ENCODE results near the gene LGALS12. TPM values are rescaled to one million over a fixed set of nuclear protein-coding genes. Genes with fewer than 3 reads are reported as not detected.
A peak's percentile ranks its signal among the peaks of the same experiment; 100 is the strongest.
"Not testable (repeated sequence)": the region's sequence is repeated elsewhere in the genome, so short reads cannot be mapped to it uniquely, and the experiment has no call there.

The LGALS12 gene
- total and polyA plus RNA-seq, 2 donors (not counting 1 experiment from before 2014, with no cell fraction given) = 0.19 TPM; not detected in 1

DNA sequence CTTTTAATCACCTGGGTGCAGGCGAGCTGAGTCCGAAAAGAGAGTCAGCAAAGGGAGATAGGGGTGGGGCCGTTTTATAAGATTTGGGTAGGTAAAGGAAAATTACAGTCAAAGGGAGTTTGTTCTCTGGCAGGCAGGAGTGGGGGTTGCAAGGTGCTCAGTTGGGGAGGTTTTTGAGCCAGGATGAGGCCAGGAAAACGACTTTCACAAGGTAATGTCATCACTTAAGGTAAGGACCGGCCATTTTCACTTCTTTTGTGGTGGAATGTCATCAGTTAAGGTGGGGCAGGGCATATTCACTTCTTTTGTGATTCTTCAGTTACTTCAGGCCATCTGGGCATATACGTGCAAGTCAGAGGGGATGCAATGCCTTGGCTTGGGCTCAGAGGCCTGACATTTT is 23.5 kb downstream of the LGALS12 start:
- POLR2A ChIA-PET; H2AFZ ChIP-seq (ENCODE audit: insufficient read depth, low read depth, low read length, poor library complexity, severe bottlenecking); H4K20me1 ChIP-seq (ENCODE audit: control insufficient read depth, insufficient read depth, low read length, poor library complexity, severe bottlenecking); H3K36me3 ChIP-seq (replicated peaks in 1 of 2; ENCODE audit: control extremely low read depth in 1 of 2, control insufficient read depth in 1 of 2, extremely low read depth in 1 of 2, insufficient read depth in 2 of 2, low read length in 1 of 2); H3K4me3 ChIP-seq (ENCODE audit: control extremely low read depth in 1 of 5, extremely low read depth in 1 of 5, insufficient read depth in 1 of 5, low read depth in 2 of 5, low read length in 4 of 5); H3K27me3 ChIP-seq (replicated peaks in 1 of 4; ENCODE audit: control extremely low read depth in 1 of 4, control insufficient read depth in 3 of 4, insufficient read depth in 4 of 4, low read length in 3 of 4); H3K27ac Mint-ChIP-seq; H3K4me2 ChIP-seq (replicated peaks; ENCODE audit: low read depth, low read length, poor library complexity, severe bottlenecking); H3K27ac ChIP-seq (ENCODE audit: low read length in 2 of 2); ATAC-seq (ENCODE audit: low read depth); intact Hi-C loops (cut with micrococcal nuclease); H3K4me3 Mint-ChIP-seq; H3K9me3 ChIP-seq (ENCODE audit: control extremely low read depth in 1 of 3, control insufficient read depth in 2 of 3, insufficient read depth in 1 of 3, low read length in 2 of 3); DNase-seq; H3K9ac ChIP-seq (ENCODE audit: low read length); H3K79me2 ChIP-seq (ENCODE audit: control insufficient read depth, insufficient read depth, low read length); H3K9me3 Mint-ChIP-seq (ENCODE audit: insufficient read depth); CTCF ChIA-PET: not testable (repeated sequence)
- Mint-ChIP-seq H3K27me3 (peaks cover 12% of the 10 kb centered on the region), H3K4me1 (peaks cover 19% of the 10 kb centered on the region)
- 96% methylated on average over 5 of the region's 6 CpGs for WGBS (ENCODE audit: insufficient coverage)
- peaks cover 14 to 15% of the 10 kb centered on the region in 2 donors for H3K4me1 ChIP-seq (ENCODE audit: control insufficient read depth in 2 of 2, insufficient read depth in 2 of 2, low read length in 2 of 2)

DNA sequence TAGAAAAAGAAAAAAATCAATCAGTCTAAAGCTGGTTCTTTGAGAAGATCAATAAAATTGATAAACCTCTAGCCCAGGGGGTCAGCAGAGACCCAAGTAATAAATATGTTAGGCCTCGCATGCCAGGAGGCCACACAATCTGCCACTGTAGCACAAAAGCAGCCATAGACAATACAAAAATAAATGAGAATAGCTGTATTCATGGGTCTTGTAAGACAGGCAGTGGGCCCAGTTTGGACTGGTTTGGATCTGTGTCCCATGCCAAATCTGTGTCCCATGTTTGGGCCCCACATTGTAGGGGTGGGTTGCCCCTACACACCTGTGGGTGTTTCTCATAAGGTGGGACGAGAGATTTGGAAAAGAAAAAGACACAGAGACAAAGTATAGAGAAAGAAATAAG is 24.1 kb downstream of the LGALS12 start:
- no peak for DNase-seq
- ATAC-seq (ENCODE audit: low read depth) = no peak
- Histone ChIP-seq H3K27ac (ENCODE audit: low read length in 2 of 2) (no peak overlapping the region), H3K4me1 (ENCODE audit: control insufficient read depth in 2 of 2, insufficient read depth in 2 of 2, low read length in 2 of 2) (peaks cover 15 to 16% of the 10 kb centered on the region in 2 donors), H3K4me2 (replicated peaks; ENCODE audit: low read depth, low read length, poor library complexity, severe bottlenecking) (no peak overlapping the region), H3K27me3 (replicated peaks in 1 of 4; ENCODE audit: control extremely low read depth in 1 of 4, control insufficient read depth in 3 of 4, insufficient read depth in 4 of 4, low read length in 3 of 4) (no peaks in the 10 kb centered on the region), H3K9ac (ENCODE audit: low read length) (no peak overlapping the region), H4K20me1 (ENCODE audit: control insufficient read depth, insufficient read depth, low read length, poor library complexity, severe bottlenecking) (no peaks in the 10 kb centered on the region), H3K9me3 (ENCODE audit: control extremely low read depth in 1 of 3, control insufficient read depth in 2 of 3, insufficient read depth in 1 of 3, low read length in 2 of 3) (no peaks in the 10 kb centered on the region), H3K4me3 (ENCODE audit: control extremely low read depth in 1 of 5, extremely low read depth in 1 of 5, insufficient read depth in 1 of 5, low read depth in 2 of 5, low read length in 4 of 5) (no peak overlapping the region), H3K79me2 (ENCODE audit: control insufficient read depth, insufficient read depth, low read length) (no peaks in the 10 kb centered on the region), H2AFZ (ENCODE audit: insufficient read depth, low read depth, low read length, poor library complexity, severe bottlenecking) (no peak overlapping the region), H3K36me3 (replicated peaks in 1 of 2; ENCODE audit: control extremely low read depth in 1 of 2, control insufficient read depth in 1 of 2, extremely low read depth in 1 of 2, insufficient read depth in 2 of 2, low read length in 1 of 2) (no peaks in the 10 kb centered on the region)
- intact Hi-C loops (cut with micrococcal nuclease) = no loop called here
- CTCF ChIA-PET = no interaction called here
- TF ChIP-seq EZH2 (IDR thresholded peaks at IDR 0.05; ENCODE audit: borderline replicate concordance, insufficient read depth, low read depth, low read length, poor library complexity, severe bottlenecking) = no peak
- TF ChIP-seq, protein P1, sequence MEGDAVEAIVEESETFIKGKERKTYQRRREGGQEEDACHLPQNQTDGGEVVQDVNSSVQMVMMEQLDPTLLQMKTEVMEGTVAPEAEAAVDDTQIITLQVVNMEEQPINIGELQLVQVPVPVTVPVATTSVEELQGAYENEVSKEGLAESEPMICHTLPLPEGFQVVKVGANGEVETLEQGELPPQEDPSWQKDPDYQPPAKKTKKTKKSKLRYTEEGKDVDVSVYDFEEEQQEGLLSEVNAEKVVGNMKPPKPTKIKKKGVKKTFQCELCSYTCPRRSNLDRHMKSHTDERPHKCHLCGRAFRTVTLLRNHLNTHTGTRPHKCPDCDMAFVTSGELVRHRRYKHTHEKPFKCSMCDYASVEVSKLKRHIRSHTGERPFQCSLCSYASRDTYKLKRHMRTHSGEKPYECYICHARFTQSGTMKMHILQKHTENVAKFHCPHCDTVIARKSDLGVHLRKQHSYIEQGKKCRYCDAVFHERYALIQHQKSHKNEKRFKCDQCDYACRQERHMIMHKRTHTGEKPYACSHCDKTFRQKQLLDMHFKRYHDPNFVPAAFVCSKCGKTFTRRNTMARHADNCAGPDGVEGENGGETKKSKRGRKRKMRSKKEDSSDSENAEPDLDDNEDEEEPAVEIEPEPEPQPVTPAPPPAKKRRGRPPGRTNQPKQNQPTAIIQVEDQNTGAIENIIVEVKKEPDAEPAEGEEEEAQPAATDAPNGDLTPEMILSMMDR (IDR thresholded peaks at IDR 0.05) = no peak
- Mint-ChIP-seq H3K27me3 (peaks cover 10% of the 10 kb centered on the region), H3K27ac (no peak overlapping the region), H3K4me1 (peaks cover 22% of the 10 kb centered on the region), H3K9me3 (ENCODE audit: insufficient read depth) (peaks cover 1% of the 10 kb centered on the region), H3K4me3 (no peak overlapping the region)
- POLR2A ChIA-PET = no interaction called here
- WGBS (ENCODE audit: insufficient coverage) = no CpG with 5 or more reads among the region's 2 CpGs

DNA sequence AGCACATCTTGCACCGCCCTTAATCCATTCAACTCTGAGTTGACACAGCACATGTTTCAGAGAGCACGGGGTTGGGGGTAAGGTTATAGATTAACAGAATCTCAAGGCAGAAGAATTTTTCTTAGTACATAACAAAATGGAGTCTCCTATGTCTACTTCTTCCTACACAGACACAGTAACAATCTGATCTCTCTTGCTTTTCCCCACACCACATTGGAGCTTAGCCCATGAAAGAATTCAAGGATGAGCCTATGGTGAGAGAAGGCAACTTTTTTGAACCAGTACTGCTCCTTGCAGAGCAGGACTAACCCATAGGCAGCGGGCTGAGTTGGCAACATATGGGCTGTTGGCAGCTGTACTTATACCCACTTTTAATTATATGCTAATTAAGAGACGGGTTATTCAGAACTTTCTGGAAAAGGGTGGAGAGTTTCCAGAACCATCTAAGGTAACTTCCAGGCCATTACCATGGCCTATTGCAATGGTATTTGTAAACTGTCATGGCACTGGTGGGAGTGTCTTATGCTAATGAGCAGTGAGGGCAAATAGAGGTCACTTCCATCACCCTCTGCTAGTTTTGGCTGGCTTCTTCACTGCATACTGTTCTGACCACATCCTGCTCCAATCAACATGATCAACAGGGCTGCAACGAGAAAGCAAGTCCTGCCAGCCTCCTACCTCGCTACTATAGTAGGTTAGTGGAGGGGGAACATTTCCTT is 25.3 kb downstream of the LGALS12 start:
- DNase-seq (peak; percentile 62), ATAC-seq (ENCODE audit: low read depth) (peak; percentile 88)
- H3K36me3 ChIP-seq (replicated peaks in 1 of 2; ENCODE audit: control extremely low read depth in 1 of 2, control insufficient read depth in 1 of 2, extremely low read depth in 1 of 2, insufficient read depth in 2 of 2, low read length in 1 of 2); H3K27ac Mint-ChIP-seq; H3K27me3 Mint-ChIP-seq; H3K9me3 ChIP-seq (ENCODE audit: control extremely low read depth in 1 of 3, control insufficient read depth in 2 of 3, insufficient read depth in 1 of 3, low read length in 2 of 3); H4K20me1 ChIP-seq (ENCODE audit: control insufficient read depth, insufficient read depth, low read length, poor library complexity, severe bottlenecking); H2AFZ ChIP-seq (ENCODE audit: insufficient read depth, low read depth, low read length, poor library complexity, severe bottlenecking); H3K4me3 ChIP-seq (ENCODE audit: control extremely low read depth in 1 of 5, extremely low read depth in 1 of 5, insufficient read depth in 1 of 5, low read depth in 2 of 5, low read length in 4 of 5); H3K79me2 ChIP-seq (ENCODE audit: control insufficient read depth, insufficient read depth, low read length); CTCF ChIA-PET; H3K27me3 ChIP-seq (replicated peaks in 1 of 4; ENCODE audit: control extremely low read depth in 1 of 4, control insufficient read depth in 3 of 4, insufficient read depth in 4 of 4, low read length in 3 of 4); H3K9me3 Mint-ChIP-seq (ENCODE audit: insufficient read depth); H3K27ac ChIP-seq (ENCODE audit: low read length in 2 of 2); H3K9ac ChIP-seq (ENCODE audit: low read length); POLR2A ChIA-PET: not testable (repeated sequence)
- Mint-ChIP-seq H3K4me3 (peak overlapping the region; percentile 26), H3K4me1 (peaks cover 31% of the 10 kb centered on the region)
- no CpG with 5 or more reads among the region's 6 CpGs for WGBS (ENCODE audit: insufficient coverage)
- H3K4me2 ChIP-seq (replicated peaks; ENCODE audit: low read depth, low read length, poor library complexity, severe bottlenecking) = peak overlapping the region; percentile 29
- intact Hi-C loops (cut with micrococcal nuclease) = loop anchor here (1.0 kb wide), 1 partner anchor 36 kb away; no protein-coding TSS in a partner anchor
- peaks cover 15 to 23% of the 10 kb centered on the region in 2 donors for H3K4me1 ChIP-seq (ENCODE audit: control insufficient read depth in 2 of 2, insufficient read depth in 2 of 2, low read length in 2 of 2)
